GM20431 (cell line): ENCODE data around the gene TCF7L2.

Experiments used
- in situ Hi-C: fragments of 300-500 bp; cut with MseI, MboI; formaldehyde crosslinking; loops from one replicate; pipeline ENCODE4 v1.15.0; 2020; ENCODE audit warnings: low sequenced_read_pairs; ENCODE audit not compliant: unreplicated experiment

TCF7L2 gene

DNA sequence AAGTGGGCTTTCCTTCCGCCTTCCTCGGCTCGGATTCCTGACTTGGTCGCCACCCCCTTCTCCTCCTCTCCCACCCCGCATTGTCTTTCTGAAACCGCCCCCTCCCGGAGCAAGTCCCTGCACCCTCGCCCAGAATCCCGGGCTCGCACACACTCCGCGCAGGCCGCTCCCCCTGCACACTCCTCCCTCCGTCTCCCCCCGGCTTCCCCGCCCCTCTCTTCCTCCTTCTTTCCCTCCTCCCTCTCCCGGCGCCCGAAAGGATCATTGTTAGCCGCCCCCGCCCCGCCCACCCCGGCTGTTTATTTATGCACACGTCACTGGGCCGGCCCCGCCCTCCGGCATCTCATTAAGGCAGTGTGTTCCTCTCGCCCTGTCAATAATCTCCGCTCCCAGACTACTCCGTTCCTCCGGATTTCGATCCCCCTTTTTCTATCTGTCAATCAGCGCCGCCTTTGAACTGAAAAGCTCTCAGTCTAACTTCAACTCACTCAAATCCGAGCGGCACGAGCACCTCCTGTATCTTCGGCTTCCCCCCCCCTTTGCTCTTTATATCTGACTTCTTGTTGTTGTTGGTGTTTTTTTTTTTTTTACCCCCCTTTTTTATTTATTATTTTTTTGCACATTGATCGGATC lies at the start of gene TCF7L2:
TSS of gene TCF7L2 (plus strand) at position 373 of the 633 bp plus-strand sequence. CDS start 510 bp downstream, outside the sequence.
- in situ Hi-C loops = no loop called here

DNA sequence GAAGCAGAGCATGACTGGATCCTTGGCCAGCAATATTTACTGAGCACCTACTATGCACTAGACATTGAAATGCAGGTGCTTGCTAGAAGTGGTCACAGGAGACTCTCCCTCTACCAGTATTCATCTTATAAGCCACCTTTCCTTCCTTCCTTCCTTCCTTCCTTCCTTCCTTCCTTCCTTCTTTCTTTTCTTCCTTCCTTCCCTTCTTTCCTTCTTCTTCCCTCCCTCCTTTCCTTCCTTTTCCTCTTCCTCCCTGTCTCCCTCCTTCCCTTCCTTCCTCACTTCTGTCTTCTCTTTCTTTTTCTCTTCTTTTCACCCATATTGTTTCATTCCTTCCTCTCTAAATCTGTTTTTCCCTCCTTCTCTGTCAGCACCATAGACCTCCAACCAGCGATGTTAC lies 47.3 kb upstream of the TCF7L2 start:
- in situ Hi-C loops = no loop called here

DNA sequence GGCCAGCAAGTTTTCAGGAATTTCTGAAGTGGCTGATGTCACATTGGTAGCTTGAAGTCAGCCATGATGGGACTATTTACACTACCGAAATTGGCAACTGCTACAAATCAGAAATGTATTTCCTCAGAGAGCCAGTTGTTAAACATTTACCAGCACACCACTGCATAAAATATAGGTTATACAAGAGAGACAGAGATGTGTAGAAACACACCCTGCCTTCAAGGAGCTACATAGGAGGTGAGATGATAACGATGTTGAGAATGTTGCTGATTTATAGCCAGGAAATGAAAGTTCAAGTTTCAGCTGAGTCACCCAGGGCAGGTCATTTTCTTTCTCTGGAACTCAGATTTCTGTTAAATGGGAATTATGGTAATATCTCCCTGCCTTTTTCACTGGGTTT lies 46.0 kb upstream of the TCF7L2 start:
- in situ Hi-C loops = no loop called here

DNA sequence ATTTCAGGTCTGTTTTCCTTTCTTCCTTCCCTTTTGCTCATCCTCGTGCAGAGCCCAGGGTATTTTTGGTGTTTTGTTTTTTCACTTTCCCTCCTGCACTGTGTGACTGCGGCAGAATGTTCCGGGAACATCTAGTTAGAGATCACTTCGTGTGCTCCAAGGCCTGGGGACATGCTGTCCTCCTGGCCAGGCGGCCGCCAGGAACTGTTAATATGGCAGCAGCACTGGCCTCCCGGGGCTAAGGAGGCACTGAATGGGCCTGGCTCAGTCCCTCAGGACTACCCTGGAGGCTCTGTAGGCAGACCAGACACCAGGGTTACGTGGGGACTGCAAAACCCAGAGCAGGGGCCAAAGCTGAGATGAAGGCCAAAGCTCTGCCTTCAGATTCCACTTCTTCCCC lies 43.1 kb upstream of the TCF7L2 start:
- in situ Hi-C loops = no loop called here

DNA sequence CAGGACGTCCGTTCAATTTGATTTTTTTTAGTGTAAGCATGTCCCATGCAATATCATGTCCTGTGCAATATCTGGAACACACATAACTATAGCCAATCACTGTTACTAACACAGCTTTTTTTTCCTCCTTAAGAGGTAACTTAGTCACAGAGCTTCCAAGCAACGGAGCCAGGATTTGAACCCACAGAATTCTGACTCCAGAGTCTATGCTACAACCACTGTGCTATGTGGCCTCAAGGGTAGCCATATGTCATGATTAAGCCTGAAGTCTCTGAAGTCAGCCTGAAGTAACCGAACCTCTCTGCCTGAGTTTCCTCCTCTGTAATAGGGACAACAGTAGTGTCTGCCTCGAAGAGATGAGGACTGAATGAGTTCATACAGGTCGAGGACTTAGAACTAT lies 42.2 kb upstream of the TCF7L2 start:
- in situ Hi-C loops = no loop called here

DNA sequence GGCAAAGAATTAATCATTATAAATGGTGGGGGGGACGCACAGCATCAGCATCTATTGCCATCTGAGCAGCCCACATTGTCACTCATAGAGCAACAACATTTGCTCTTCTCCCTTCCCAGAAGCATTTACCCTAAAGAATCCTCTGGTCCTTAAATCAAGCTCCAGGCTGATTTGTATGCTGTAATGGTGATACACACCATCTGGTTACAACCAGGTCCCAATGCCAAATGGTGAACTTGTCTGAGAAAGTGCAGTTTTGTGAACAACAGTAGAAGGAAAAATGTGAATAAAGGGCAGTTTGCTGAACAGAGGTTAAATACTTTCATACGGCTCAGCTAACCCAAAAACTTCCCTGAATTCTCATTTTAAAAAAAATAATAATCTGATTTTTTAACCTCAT lies 38.8 kb upstream of the TCF7L2 start:
- in situ Hi-C loops = no loop called here

DNA sequence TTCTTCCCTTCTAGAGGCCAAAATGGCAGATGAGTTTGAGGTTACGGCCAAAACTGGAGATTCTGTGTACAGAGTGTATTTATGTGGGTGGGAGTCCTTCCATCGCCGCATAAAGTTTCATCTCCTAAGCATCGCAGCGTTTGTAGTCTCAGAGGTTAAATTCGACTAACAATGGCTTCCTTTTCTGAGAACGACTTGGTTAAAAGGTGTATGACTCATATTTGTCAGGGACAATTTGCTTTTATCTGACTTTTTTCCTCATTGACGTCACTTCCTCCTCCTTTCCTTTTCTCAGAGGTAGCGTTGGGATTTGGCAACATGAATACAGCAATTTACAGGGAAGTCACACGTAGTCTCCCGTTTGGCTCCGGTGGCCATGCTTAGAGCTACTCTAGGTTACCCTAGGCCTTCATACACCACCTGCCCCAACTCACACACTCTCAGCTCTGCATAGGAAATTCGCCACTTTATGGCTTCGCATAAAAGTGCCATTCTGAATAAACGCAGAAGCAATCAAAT lies 37.6 kb upstream of the TCF7L2 start:
- in situ Hi-C loops = no loop called here

DNA sequence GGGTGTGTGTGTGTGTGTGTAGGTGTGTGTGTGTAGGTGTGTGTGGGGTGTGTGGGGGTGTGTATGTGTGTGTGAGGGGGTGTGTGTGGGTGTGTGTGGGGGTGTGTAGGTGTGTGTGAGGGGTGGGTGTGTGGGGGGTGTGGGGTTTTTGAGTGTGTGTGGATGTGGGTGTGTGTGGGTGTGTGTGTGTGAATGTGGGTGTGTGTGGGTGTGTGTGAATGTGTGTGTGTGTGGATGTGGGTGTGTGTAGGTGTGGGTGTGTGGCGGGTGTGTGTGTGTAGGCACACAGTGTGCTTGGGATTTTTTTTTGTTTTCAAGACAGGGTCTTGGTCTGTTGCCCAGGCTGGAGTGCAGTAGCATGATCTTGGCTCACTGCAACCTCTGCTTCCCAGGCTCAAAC lies 36.8 kb upstream of the TCF7L2 start:
- in situ Hi-C loops = no loop called here

DNA sequence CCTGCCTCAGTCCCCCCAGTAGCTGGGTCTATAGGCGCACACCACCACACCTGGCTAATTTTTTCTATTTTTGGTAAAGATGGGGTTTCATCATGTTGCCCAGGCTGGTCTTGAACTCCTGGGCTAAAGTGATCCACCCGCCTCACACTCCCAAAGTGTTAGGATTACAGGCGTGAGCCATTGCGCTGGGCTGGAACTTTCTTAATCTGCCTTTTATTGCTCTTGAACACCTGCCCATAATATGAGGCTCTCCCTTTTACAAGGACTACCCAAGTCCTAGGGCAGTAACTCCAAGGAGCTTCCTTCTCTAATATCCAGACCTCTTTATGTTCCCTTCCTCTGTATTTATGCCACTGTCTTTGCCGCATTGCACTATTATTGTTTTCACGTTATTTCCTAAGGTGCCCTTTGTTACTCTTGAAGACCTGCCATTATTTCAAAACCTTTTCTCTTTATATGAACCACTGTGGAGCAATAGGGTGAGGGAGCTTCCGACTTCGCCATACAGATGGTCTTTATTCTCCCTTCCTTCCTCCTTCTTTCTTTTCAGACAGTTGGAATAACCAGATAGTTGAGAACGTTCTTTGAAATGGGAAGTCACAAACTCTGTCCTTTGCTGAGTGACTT lies 36.3 kb upstream of the TCF7L2 start:
- in situ Hi-C loops = no loop called here

DNA sequence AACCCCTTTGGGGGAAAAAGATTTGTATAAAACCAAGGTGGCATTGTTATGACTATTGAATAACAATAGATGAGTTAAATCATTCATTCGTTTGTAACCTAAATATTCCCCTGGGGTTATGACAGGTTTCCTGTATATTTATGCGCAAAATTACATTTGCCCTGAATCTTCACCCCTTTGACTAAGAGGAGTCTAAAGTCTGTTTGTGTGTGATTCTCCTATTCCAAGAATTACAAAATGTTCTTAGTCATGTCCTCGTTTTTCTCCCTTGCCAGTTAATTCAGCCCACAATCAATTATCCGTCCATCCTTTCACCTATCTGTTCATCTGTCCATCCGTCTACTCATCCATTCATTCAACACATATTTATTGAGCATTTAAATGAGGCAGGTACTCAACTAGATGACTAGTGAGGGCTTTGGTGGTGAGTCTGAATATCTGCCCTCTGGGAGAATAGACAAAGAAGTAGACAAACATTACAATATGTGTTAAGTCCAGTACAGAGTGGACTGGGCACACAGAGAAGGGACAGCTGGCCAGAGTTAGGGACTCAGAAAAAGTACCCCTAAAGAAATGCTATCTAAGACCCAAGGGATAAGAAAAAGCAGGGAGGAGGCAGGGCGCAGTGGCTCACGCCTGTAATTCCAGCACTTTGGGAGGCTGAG lies 35.6 kb upstream of the TCF7L2 start:
- in situ Hi-C loops = no loop called here

DNA sequence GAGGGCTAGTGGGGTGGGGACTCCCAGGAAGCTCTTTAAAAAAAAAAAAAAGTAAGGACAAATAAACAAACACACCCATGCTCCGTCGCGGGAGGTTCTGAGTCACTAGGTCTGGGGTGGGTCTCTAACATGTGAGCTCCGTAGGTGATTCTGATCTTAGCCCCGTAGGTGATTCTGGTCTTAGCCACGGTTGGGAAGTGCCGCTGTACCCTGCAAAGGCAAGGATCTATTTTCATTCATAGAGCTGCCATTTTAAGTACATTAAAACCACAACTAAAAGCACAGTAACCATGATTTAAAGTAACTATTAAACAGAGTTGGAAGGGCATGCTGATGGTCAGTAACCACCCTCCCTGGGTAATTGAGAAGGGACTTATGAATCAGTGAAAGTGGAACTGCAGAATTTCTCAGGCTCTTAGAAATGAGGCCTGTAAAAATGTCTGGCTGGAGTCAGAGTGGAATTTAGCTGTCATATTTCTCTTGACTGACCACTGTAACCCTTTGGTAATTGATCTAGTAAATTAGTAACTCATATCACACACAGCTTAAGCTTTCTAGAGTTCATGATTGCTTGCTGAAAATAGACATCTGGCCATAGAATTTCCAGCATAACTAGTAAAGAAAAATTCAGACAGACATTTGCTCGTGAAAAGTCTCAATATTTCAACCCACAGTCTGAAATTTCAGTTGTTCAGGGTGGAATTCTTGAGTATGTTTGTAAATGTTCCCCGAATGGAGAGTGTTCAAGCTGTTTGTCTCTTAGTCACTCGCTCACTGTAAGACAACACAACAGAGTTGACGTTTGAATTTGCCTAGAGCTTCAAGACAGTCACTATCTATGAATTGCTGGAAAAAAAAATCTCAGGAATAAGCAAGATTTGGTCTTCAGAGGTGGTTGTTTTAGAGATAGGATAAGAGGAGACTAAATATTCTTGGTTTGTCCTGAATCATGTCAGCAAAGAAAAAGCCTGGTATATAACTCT lies 34.2 kb upstream of the TCF7L2 start:
- in situ Hi-C loops = no loop called here

DNA sequence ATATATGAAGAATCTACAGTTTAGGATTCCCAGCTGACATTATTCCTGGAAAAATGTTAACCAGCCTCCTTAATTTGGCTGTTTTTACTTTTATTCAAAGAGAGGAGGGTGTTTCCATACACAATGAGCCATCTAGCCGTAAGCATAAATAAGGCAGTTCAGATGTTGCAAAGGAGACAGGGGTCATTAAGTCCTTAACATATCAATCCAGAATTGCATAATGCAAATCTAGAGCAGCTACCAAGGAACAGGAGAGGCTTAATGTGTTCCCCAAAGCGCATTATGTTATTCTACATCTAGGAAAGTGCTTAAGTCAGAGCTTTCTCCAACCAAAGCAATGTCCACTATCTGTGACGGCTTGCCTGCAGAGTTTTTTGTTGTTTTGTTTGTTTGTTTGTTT lies 32.4 kb upstream of the TCF7L2 start:
- in situ Hi-C loops = no loop called here

DNA sequence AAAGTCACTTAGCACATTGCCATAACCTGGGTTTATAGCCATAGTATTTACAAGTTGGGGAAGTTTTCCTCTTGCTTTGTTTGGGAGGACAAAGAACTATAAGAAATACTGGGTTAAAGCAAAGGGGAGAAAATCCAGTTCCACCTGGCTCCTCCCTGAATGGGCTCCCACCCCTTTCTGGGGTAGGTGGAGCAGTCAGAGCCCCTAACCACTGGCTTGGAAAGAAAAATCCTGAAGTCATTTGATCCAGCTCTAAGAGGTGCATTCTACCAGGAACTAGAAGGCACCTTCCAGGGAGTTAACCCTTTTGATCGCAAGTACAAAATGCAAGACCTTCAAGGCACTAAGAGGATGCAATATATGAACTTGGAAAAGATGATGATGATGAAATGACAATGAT lies 31.3 kb upstream of the TCF7L2 start:
- in situ Hi-C loops = no loop called here

DNA sequence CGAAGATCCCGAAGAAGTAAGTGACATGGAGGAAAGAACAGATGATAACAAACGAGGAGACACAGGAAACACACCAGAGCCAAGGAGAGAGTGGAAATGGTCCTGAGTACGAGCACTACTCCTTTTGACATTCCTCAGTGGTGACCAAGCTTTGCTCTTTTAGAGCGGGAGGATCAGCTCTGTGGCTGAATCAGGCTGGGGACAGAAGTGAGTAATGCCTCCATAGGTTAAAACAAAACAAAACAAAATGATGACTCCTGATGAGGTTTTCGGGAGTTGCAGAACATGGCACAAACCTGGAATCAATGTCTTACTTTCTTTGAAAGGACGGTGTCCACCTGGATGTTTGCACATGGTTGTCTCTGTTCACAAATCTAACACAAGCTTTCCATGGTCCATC lies 30.3 kb upstream of the TCF7L2 start:
- in situ Hi-C loops = no loop called here

DNA sequence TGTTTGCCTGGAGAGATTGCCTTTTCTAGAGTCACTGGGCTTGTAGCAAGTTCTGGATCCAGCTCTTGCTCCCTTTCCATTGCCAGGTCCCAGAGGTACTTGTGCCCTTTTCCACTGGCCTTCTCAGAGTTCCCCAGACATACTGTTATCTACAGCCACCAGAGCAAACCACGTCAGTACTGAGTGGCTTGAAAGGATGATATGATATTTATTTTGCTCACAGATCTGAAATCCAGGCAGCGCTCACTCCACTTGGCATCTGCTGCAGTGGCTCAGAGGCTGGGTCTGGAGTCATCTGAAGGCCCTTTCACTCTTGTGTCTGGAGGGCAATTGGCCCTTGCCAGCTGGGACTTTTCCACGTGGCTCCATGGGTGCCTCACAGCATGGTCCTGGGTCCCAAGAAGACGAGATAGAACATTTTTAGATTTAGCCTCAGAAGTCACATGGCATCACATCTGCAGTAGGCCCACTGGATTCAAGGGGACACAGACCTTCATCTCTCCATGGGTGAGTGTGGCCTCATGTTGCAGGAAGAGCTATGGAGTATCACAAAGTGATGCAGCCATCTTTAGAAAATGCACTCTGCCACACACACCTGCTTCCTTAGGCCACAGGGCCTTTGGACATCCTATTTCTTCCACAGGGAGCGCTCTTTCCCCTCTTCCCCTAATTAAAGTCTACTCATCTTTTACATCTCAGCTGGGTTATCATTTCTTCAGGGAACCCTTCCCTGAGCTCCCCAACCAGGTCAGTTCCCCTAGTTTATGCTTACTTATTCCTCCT lies 22.9 kb upstream of the TCF7L2 start:
- in situ Hi-C loops = no loop called here

DNA sequence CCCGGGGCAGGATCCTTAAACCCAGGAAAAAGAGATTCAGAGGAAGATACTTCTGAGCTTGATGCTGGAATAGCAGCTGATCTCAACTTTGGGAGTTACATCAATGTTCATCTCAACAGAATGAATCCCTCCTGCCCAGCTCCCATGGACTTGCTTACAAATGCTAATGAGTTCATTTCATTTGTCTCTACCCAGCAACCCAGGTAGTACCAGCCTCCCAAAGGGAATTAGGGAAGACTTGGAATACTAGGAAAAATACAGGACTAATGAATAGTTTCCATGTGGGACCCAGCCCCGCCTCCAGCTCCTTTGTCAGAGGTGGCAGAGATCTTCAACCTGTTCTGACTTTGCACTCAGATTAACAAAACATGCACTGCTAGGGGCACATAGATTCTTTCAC lies 22.1 kb upstream of the TCF7L2 start:
- in situ Hi-C loops = no loop called here

DNA sequence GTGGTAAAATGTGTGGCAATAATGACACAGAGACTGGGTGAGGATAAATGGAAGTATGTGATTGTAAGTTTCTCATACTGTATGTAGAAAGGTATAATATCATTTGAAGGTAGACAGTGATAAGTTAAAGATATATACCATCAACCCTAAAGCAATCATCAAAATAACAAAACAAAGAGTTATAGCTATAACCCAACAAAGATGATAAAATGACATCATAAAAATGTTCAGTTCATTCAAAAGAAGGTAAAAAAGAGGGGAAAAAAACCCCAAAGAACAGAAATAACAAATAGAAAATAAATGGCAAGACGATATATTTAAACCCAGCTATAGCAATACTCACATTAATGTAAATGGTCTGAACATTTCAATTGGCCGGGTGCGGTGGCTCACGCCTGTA lies 17.4 kb upstream of the TCF7L2 start:
- in situ Hi-C loops = no loop called here

DNA sequence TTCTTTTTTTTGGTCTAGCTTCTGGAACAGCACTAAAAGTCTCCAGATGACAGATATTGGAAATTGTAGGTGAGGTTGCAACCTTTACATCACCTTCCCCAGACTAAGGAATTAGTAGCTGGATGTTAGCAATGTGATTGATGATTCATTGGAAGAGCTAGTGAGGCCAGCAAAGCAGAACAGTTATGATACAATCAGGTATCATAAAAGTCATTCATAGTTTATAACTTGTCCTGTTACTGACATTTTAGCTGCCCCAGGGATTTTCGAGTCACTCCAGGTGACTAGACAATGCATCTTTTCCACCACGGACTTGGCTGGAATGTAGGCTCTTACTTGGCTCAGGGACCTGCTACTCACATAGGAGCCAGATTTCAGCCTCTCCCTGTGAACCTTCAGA lies 15.9 kb upstream of the TCF7L2 start:
- in situ Hi-C loops = no loop called here

DNA sequence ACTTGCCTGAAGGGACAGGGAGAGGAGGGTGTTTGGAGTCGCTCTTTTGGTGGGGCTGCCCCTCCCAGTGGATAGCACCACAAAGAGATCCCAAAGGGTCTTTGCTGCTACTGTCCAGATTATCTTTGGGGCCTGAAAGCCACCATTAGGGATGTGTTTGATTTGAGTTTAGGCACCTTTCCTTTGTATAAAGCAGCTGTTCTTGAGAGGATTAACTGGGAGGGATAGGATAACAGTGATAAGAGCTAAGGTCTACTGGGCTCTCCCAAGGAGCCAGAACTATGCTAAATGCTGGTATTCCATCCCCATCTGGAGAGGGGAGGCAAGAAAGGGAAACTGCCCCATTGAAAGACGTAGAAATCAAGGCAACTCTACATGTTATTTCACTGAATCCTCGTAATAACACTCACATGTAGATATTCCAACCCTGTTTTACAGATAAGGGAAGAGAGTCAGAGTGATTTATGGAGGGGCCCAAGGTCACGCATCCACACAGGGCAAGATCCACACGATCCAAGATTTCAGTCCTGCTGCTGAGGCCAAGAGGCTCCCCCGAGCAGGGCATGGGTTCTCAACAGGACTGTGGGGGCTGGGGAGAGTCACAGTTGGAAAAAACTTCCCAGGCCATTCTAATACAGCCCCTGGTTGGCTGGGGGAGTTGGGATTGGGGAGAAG lies 11.1 kb upstream of the TCF7L2 start:
- in situ Hi-C loops = no loop called here
